ENCODE measurements around the gene CENATAC. TPM values are rescaled to one million over a fixed set of nuclear protein-coding genes. Genes with fewer than 3 reads are reported as not detected.

The CENATAC gene
- total RNA-seq, 4 donors from 2014 or later: 39.0 to 114 (median 54.9) TPM

GRCh38 chr11:118961189-118961588 is 36.7 kb upstream of the CENATAC start:
- no peak for TF ChIP-seq CTCF (IDR thresholded peaks at IDR 0.05; ENCODE audit: low read depth)

- no peak for TF ChIP-seq CTCF (IDR thresholded peaks at IDR 0.05; ENCODE audit: low read depth)
Measured at GRCh38 chr11:118961591-118961990, 36.3 kb upstream of the CENATAC start.

- TF ChIP-seq CTCF (IDR thresholded peaks at IDR 0.05; ENCODE audit: low read depth): no peak
Measured at GRCh38 chr11:118971646-118972045, 26.3 kb upstream of the CENATAC start, which contains the start of gene FOXR1. Gene FOXR1 (plus strand): TSS chr11:118971761. CDS start chr11:118971932, 171 bp downstream.

GRCh38 chr11:118973985-118974384 is 24.0 kb upstream of the CENATAC start:
- no peak for TF ChIP-seq CTCF (IDR thresholded peaks at IDR 0.05; ENCODE audit: low read depth)

- no peak for TF ChIP-seq CTCF (IDR thresholded peaks at IDR 0.05; ENCODE audit: low read depth)
Measured at GRCh38 chr11:118975771-118976709, 21.9 kb upstream of the CENATAC start.

- TF ChIP-seq CTCF (IDR thresholded peaks at IDR 0.05; ENCODE audit: low read depth): no peak
Measured at GRCh38 chr11:118979434-118979833, 18.5 kb upstream of the CENATAC start.

GRCh38 chr11:118980191-118980881 is 17.6 kb upstream of the CENATAC start:
- no peak for TF ChIP-seq CTCF (IDR thresholded peaks at IDR 0.05; ENCODE audit: low read depth)
